ENCODE measurements around the gene NCS1.

The NCS1 gene

DNA sequence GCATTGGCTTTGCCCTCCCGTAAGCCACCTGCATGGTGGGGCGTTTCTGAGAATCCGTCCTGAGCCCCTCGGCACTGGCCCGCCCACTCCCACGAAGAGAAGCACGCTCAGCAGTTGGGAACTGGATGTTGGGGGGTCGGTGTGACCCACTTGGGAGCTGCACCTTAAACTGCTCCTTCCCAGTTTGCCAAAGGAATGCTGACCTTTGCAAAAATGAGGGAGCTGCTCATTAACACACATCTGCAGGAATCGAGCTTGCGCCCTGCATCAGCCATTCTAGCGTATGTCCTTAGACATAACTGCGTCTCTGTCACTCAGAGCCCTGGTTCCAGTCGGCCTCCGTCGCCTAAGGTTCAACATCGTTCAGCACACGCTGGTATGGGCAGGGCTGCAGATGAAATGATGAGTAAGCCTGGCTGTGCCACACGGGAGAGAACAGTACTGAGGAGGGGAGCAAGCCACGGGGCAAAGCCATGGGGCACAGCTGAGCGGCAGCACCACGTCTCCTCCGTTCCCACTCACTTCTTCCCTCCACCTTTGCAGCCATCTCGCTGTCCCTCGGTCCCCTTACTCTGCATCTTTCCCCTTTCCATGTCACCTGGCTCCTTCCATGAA lies 28.8 kb upstream of the NCS1 start:
- H3K9me3 ChIP-seq (ENCODE audit: low read depth, low read length) = no peaks in the 10 kb centered on the region
- H3K4me3 ChIP-seq = peak overlapping the region; percentile 65
- H3K27ac ChIP-seq = no peak overlapping the region
- H3K9ac ChIP-seq (ENCODE audit: insufficient read length) = no peak overlapping the region
- no peak for TF ChIP-seq FOXP2 (optimal IDR thresholded peaks at IDR 0.05; ENCODE audit: control extremely low read depth, extremely low read length, insufficient read depth)
- TF ChIP-seq EZH2 (IDR thresholded peaks at IDR 0.05) = no peak
- TF ChIP-seq POLR2AphosphoS5 (IDR thresholded peaks at IDR 0.05; ENCODE audit: borderline replicate concordance, low read depth, low read length) = no peak
- H3K36me3 ChIP-seq (ENCODE audit: insufficient read depth, low read length) = no peaks in the 10 kb centered on the region
- no peak for DNase-seq (ENCODE audit: low read depth, low spot score)

DNA sequence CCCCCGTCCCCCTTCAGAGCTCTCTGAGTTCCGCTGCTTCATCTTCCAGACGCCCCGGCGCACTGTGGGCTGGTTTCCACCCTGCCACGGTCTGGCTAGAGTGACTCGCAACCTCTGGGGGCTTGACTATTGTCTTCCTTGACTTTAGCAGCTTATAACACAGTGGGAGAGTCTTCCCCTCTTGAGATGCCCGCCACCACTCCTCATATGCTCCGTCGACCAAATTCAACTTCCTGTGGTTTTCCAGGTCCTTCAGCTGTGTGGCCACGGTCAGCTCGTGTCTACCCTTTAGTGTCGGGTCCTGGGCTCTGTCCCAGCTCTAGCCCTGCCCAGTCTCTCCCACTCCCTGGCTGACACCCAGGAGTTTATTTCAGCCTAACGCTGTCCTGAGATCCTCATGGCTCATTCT lies 28.2 kb upstream of the NCS1 start:
- Histone ChIP-seq H3K4me3 (no peak overlapping the region), H3K36me3 (ENCODE audit: insufficient read depth, low read length) (no peaks in the 10 kb centered on the region), H3K27ac (no peak overlapping the region), H3K9ac (ENCODE audit: insufficient read length) (no peak overlapping the region), H3K9me3 (ENCODE audit: low read depth, low read length) (no peaks in the 10 kb centered on the region)
- no peak for DNase-seq (ENCODE audit: low read depth, low spot score)
- TF ChIP-seq FOXP2 (optimal IDR thresholded peaks at IDR 0.05; ENCODE audit: control extremely low read depth, extremely low read length, insufficient read depth) (no peak), POLR2AphosphoS5 (IDR thresholded peaks at IDR 0.05; ENCODE audit: borderline replicate concordance, low read depth, low read length) (no peak), EZH2 (IDR thresholded peaks at IDR 0.05) (no peak)

DNA sequence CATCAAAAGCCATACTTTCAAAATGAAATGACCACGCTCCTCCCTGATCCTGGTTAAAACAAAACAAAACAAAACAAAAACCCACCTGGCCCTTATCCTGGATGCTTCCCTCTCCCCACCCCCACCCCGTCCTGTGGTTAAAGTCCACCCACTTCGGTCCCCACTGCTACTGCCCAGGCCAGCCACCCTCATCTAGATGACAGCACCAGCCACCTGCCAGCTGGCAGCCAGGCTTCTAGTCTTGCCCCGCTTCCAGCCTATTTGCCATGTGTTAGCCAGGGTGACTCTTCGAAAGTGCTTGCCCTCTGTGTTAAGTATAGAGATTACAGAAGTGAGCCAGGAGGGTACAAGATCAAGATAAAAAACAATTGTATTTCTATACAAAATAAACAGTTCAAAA lies 27.5 kb upstream of the NCS1 start:
- no peak for DNase-seq (ENCODE audit: low read depth, low spot score)
- Histone ChIP-seq H3K27ac (no peak overlapping the region), H3K36me3 (ENCODE audit: insufficient read depth, low read length) (no peaks in the 10 kb centered on the region), H3K9me3 (ENCODE audit: low read depth, low read length) (no peaks in the 10 kb centered on the region), H3K9ac (ENCODE audit: insufficient read length) (no peak overlapping the region), H3K4me3 (no peak overlapping the region)
- TF ChIP-seq POLR2AphosphoS5 (IDR thresholded peaks at IDR 0.05; ENCODE audit: borderline replicate concordance, low read depth, low read length) (no peak), EZH2 (IDR thresholded peaks at IDR 0.05) (no peak), FOXP2 (optimal IDR thresholded peaks at IDR 0.05; ENCODE audit: control extremely low read depth, extremely low read length, insufficient read depth) (no peak)

DNA sequence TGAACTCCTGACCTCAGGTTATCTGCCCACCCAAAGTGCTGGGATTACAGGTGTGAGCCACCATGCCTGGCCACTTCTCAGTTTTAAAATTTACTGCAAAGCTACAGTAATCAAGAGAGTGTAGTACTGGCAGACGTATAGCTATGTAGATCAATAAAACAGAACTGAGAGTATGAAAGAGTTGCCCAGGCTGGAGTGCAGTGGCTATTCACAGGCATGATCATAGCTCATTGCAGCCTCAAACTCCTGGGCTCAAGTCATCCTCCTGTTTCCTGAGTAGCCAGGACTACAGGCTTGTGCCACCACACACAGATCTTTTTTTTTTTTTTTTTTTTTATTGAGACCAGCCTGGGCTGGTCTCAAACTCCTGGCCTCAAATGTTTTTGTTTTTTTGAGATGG lies 26.5 kb upstream of the NCS1 start:
- no peak for TF ChIP-seq FOXP2 (optimal IDR thresholded peaks at IDR 0.05; ENCODE audit: control extremely low read depth, extremely low read length, insufficient read depth)
- H3K27ac ChIP-seq = no peak overlapping the region
- DNase-seq (ENCODE audit: low read depth, low spot score) = no peak

DNA sequence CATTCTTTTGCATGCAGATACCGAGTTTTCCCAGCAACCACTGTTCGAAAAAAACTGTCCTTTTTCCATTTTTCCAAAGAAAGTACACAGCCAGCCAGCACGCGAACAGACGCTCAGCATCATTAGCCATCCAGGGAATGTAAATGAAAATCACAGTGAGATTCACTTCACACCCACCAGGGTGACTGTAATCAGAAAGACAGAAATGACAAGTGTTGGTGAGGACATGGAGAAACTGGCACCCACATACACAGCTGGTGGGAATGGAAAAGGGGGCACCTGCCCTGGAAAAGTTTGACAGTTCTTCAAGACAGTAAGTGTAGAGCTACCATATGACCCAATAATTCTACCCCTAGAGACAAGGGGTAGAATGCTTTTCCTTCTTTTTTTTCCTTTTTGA lies 25.0 kb upstream of the NCS1 start:
- H3K36me3 ChIP-seq (ENCODE audit: insufficient read depth, low read length) = no peaks in the 10 kb centered on the region
- no peak for TF ChIP-seq POLR2AphosphoS5 (IDR thresholded peaks at IDR 0.05; ENCODE audit: borderline replicate concordance, low read depth, low read length)
- no peak for TF ChIP-seq EZH2 (IDR thresholded peaks at IDR 0.05)
- no peak for TF ChIP-seq FOXP2 (optimal IDR thresholded peaks at IDR 0.05; ENCODE audit: control extremely low read depth, extremely low read length, insufficient read depth)
- no peak overlapping the region for H3K27ac ChIP-seq
- no peak overlapping the region for H3K4me3 ChIP-seq
- no peak overlapping the region for H3K9ac ChIP-seq (ENCODE audit: insufficient read length)
- no peak for DNase-seq (ENCODE audit: low read depth, low spot score)
- no peaks in the 10 kb centered on the region for H3K9me3 ChIP-seq (ENCODE audit: low read depth, low read length)

More for the DNA sequence above, 26.5 kb upstream of the NCS1 start:
- H3K9me3 ChIP-seq (ENCODE audit: low read depth, low read length) = no peaks in the 10 kb centered on the region
- H3K9ac ChIP-seq (ENCODE audit: insufficient read length) = no peak overlapping the region
- no peaks in the 10 kb centered on the region for H3K36me3 ChIP-seq (ENCODE audit: insufficient read depth, low read length)
- H3K4me3 ChIP-seq = no peak overlapping the region

DNA sequence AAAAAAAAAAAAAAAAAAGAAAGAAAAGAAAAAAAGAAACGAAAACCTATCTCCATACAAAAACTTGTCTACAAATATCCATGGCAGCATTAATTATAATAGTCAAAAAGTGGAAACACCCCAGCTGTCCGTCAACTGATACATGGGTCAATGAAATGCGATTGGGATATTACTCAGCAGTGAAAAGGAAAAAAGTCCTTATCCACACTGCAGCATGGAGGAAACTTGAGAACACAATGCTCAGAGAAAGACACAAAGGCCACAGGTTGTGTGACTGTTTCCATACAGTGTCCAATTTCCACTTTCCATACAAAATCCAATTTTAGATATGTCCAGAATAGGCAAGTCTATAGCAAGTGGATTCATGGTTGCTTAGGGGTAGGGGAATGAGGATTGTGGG lies 24.3 kb upstream of the NCS1 start:
- Histone ChIP-seq H3K4me3 (no peak overlapping the region), H3K9ac (ENCODE audit: insufficient read length) (no peak overlapping the region), H3K36me3 (ENCODE audit: insufficient read depth, low read length) (no peaks in the 10 kb centered on the region), H3K27ac (no peak overlapping the region), H3K9me3 (ENCODE audit: low read depth, low read length) (no peaks in the 10 kb centered on the region)
- no peak for DNase-seq (ENCODE audit: low read depth, low spot score)
- TF ChIP-seq POLR2AphosphoS5 (IDR thresholded peaks at IDR 0.05; ENCODE audit: borderline replicate concordance, low read depth, low read length) (no peak), FOXP2 (optimal IDR thresholded peaks at IDR 0.05; ENCODE audit: control extremely low read depth, extremely low read length, insufficient read depth) (no peak), EZH2 (IDR thresholded peaks at IDR 0.05) (no peak)

DNA sequence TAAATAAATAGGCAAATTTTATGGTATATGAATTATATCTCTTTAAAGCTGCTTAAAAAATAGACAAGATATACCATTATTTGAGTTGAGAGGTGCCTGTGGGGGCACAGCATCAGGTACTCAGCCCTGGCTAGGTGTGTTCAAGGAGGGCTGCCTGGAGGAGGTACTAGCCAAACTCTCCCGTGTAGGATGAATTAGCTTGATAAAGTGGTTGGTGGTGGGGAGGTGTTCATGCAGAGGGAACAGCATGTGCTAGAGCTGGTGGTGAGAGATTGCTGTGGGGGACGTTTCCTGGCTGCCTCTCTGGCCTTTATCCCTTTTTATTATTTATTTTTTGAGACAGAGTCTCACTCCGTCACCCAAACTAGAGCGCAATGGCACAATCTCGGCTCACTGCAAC lies 23.2 kb upstream of the NCS1 start:
- no peak for DNase-seq (ENCODE audit: low read depth, low spot score)
- Histone ChIP-seq H3K4me3 (no peak overlapping the region), H3K9ac (ENCODE audit: insufficient read length) (no peak overlapping the region), H3K27ac (no peak overlapping the region), H3K9me3 (ENCODE audit: low read depth, low read length) (no peaks in the 10 kb centered on the region), H3K36me3 (ENCODE audit: insufficient read depth, low read length) (no peaks in the 10 kb centered on the region)
- TF ChIP-seq POLR2AphosphoS5 (IDR thresholded peaks at IDR 0.05; ENCODE audit: borderline replicate concordance, low read depth, low read length) (no peak), FOXP2 (optimal IDR thresholded peaks at IDR 0.05; ENCODE audit: control extremely low read depth, extremely low read length, insufficient read depth) (no peak), EZH2 (IDR thresholded peaks at IDR 0.05) (no peak)

DNA sequence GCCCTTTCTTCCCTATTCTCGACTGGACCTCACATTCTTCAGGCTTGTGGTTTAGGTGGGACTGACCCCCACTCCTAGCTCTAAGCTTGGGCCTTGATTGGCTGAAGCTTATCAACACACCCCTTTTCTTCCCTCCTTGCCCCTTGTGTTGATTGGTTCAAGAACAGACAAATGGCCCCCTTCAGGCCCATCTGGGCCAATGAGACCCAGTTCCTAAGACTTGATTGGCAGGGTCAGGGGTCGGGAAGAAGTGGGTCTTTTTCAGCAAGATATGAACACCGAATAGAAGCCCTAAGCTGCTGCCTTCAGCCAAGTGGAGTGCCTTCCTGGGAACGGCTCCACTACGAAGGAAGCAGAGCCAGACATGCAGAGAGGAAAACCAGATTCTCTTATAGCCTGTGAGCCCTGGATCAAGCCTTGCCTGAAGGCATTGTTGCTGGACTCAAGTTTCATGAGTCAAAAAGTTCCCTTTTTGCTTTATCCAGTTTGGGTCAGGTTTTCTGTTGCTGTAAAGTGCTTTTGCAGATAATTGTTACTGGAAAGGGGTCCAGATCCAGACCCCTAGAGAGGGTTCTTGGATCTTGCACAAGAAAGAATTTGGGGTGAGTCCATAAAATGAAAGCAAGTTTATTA lies 22.4 kb upstream of the NCS1 start:
- no peak for DNase-seq (ENCODE audit: low read depth, low spot score)
- no peak overlapping the region for H3K27ac ChIP-seq
- TF ChIP-seq FOXP2 (optimal IDR thresholded peaks at IDR 0.05; ENCODE audit: control extremely low read depth, extremely low read length, insufficient read depth) (no peak), EZH2 (IDR thresholded peaks at IDR 0.05) (no peak), POLR2AphosphoS5 (IDR thresholded peaks at IDR 0.05; ENCODE audit: borderline replicate concordance, low read depth, low read length) (no peak)

More for the DNA sequence above, 22.4 kb upstream of the NCS1 start:
- Histone ChIP-seq H3K4me3 (no peak overlapping the region), H3K9ac (ENCODE audit: insufficient read length) (no peak overlapping the region), H3K36me3 (ENCODE audit: insufficient read depth, low read length) (no peaks in the 10 kb centered on the region), H3K9me3 (ENCODE audit: low read depth, low read length) (no peaks in the 10 kb centered on the region)
